HepG2 (cell line): ENCODE results near the gene NCAM2. TPM values are rescaled to one million over a fixed set of nuclear protein-coding genes. Genes with fewer than 3 reads are reported as not detected.

Experiments
- SP2 ChIP-seq: sonication (generic); formaldehyde crosslinking; IDR thresholded peaks from 2 replicates; pipeline ENCODE4 v1.5.1; 2020; ENCODE audit warnings: mild to moderate bottlenecking, missing genetic modification reagents
- ZNF670 ChIP-seq: sonication (generic); formaldehyde crosslinking; IDR thresholded peaks from 2 replicates; pipeline ENCODE4 v1.8.0; 2022; ENCODE audit warnings: mild to moderate bottlenecking, missing genetic modification reagents, borderline replicate concordance
- ZNF678 ChIP-seq: sonication (generic); formaldehyde crosslinking; IDR thresholded peaks from 2 replicates; pipeline ENCODE4 v1.4.0; 2020; ENCODE audit warnings: mild to moderate bottlenecking, missing genetic modification reagents
- polyA plus RNA-seq, 8 experiments: library from polyadenylated mRNA; depleted of rRNA in 3 of 8; stranded (reverse) in 7 of 8; unstranded in 1 of 8; fragments of >200 nt; fragmentation: Illumina TruSeq in 4 of 8; extraction: Trizol in 4 of 8; gene quantifications; 2 replicates each; pipeline versions ENCODE4 v1.2.1 to v1.2.3, GENCODE V29; 2011 to 2016; ENCODE audit warnings: low read depth in 4 of 8, missing spikeins in 1 of 8, mixed read lengths in 1 of 8; ENCODE audit not compliant: insufficient read depth in 1 of 8
- total RNA-seq, 5 experiments: library from RNA; depleted of rRNA; stranded (reverse); fragments of >200 nt; fragmentation: Illumina TruSeq; extraction: Trizol; gene quantifications; 2 replicates each; pipeline ENCODE4 v1.2.3, GENCODE V29; 2016; ENCODE audit warnings: low read depth in 1 of 5
- TF ChIP-seq, protein P1 (sequence below), 2 experiments: sonication (generic) in 1 of 2; formaldehyde crosslinking in 1 of 2; IDR thresholded peaks; 2 replicates each; pipeline versions ENCODE4 v1.6.1 to v1.9.0; 2014 to 2022; ENCODE audit warnings: antibody characterized with exemption in 1 of 2, borderline replicate concordance in 1 of 2, inconsistent platforms in 1 of 2, low read depth in 1 of 2, missing genetic modification reagents in 1 of 2
- TF ChIP-seq, protein P2 (sequence below): sonication (generic); formaldehyde crosslinking; IDR thresholded peaks from 2 replicates; pipeline ENCODE4 v1.4.0; 2020; ENCODE audit warnings: missing genetic modification reagents

The NCAM2 gene
- total and polyA plus RNA-seq, 2 of the 13 experiments (the other 11 are each of a cell fraction or from before 2014, with no cell fraction given), result not detected

DNA sequence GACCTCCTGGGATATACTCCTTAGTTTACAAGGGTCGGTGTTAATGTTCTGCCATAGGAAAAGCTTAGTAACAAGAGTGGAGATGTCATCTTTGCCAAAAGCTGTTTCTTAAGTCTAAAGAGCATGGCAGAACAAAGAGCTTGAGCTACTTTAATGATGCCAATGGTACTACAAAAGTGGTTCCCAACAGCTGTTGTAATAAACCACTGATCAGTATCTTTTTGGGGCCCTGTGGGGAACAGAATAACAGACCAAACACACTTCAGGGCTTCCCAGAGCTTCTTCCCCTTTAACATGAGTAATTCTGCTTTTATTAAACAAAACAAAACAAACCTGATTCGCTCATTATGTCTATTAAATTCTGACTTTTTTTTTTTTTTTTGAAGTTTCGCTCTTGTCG is 116.3 kb downstream of the NCAM2 start (continued):
- TF ChIP-seq ZNF670 (CRISPR knock-in tag) (no peak), ZNF678 (CRISPR knock-in tag) (no peak), SP2 (no peak)
- TF ChIP-seq, protein P1, sequence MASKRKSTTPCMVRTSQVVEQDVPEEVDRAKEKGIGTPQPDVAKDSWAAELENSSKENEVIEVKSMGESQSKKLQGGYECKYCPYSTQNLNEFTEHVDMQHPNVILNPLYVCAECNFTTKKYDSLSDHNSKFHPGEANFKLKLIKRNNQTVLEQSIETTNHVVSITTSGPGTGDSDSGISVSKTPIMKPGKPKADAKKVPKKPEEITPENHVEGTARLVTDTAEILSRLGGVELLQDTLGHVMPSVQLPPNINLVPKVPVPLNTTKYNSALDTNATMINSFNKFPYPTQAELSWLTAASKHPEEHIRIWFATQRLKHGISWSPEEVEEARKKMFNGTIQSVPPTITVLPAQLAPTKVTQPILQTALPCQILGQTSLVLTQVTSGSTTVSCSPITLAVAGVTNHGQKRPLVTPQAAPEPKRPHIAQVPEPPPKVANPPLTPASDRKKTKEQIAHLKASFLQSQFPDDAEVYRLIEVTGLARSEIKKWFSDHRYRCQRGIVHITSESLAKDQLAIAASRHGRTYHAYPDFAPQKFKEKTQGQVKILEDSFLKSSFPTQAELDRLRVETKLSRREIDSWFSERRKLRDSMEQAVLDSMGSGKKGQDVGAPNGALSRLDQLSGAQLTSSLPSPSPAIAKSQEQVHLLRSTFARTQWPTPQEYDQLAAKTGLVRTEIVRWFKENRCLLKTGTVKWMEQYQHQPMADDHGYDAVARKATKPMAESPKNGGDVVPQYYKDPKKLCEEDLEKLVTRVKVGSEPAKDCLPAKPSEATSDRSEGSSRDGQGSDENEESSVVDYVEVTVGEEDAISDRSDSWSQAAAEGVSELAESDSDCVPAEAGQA (IDR thresholded peaks at IDR 0.05; ENCODE audit: low read depth), result no peak
- TF ChIP-seq, protein P1 (CRISPR knock-in tag; IDR thresholded peaks at IDR 0.05; ENCODE audit: borderline replicate concordance), result no peak
- TF ChIP-seq, protein P2, sequence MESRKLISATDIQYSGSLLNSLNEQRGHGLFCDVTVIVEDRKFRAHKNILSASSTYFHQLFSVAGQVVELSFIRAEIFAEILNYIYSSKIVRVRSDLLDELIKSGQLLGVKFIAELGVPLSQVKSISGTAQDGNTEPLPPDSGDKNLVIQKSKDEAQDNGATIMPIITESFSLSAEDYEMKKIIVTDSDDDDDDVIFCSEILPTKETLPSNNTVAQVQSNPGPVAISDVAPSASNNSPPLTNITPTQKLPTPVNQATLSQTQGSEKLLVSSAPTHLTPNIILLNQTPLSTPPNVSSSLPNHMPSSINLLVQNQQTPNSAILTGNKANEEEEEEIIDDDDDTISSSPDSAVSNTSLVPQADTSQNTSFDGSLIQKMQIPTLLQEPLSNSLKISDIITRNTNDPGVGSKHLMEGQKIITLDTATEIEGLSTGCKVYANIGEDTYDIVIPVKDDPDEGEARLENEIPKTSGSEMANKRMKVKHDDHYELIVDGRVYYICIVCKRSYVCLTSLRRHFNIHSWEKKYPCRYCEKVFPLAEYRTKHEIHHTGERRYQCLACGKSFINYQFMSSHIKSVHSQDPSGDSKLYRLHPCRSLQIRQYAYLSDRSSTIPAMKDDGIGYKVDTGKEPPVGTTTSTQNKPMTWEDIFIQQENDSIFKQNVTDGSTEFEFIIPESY (CRISPR knock-in tag), result no peak
